ENCODE data around the gene RPS27L.

RPS27L gene

GRCh38 chr15:63157118-63157843 is at the start of gene RPS27L:
Gene RPS27L (minus strand): TSS chr15:63157477. CDS start chr15:63157405, 72 bp downstream.
- peak; percentile 92 to 94 for DNase-seq

- DNase-seq: no peak
These were observed 48.8 kb upstream of the RPS27L start for GRCh38 chr15:63206079-63206478.

GRCh38 chr15:63203451-63204090 is 46.3 kb upstream of the RPS27L start:
- DNase-seq: no peak

GRCh38 chr15:63202861-63203260 is 45.6 kb upstream of the RPS27L start:
- no peak for DNase-seq

GRCh38 chr15:63200464-63201249 is 43.4 kb upstream of the RPS27L start:
- no peak for DNase-seq

GRCh38 chr15:63198371-63199250 is 41.3 kb upstream of the RPS27L start:
- DNase-seq: peak; percentile 93 to 99

GRCh38 chr15:63197626-63198025 is 40.3 kb upstream of the RPS27L start:
- no peak for DNase-seq

GRCh38 chr15:63196842-63197241 is 39.6 kb upstream of the RPS27L start:
- DNase-seq: peak; percentile 75 to 93

- DNase-seq: peak; percentile 27 to 52
These were observed 38.3 kb upstream of the RPS27L start for GRCh38 chr15:63195569-63196015.

- DNase-seq: peak in 1 of 2 experiments; percentile 52
These were observed 37.7 kb upstream of the RPS27L start for GRCh38 chr15:63194880-63195568.

GRCh38 chr15:63194302-63194701 is 37.0 kb upstream of the RPS27L start:
- DNase-seq: no peak

- no peak for DNase-seq
These were observed 35.4 kb upstream of the RPS27L start for GRCh38 chr15:63192619-63193206.

- no peak for DNase-seq
These were observed 34.8 kb upstream of the RPS27L start for GRCh38 chr15:63191895-63192618.

GRCh38 chr15:63190769-63191649 is 33.7 kb upstream of the RPS27L start:
- no peak for DNase-seq

GRCh38 chr15:63189941-63190768 is 32.9 kb upstream of the RPS27L start:
- DNase-seq: peak; percentile 27 to 32

- peak; percentile 99 for DNase-seq
These were observed 31.9 kb upstream of the RPS27L start, which contains the start of gene RAB8B for GRCh38 chr15:63188926-63189871. Gene RAB8B (plus strand): TSS chr15:63189606. CDS start chr15:63189625, 19 bp downstream.

- DNase-seq: no peak
These were observed 31.1 kb upstream of the RPS27L start for GRCh38 chr15:63188247-63188925.
